Erythroblast (primary cell): ENCODE results near the gene ANKRD34A.

Experiments
- DNase-seq, 2 experiments: peaks; one replicate each; lab custom pipeline; 2025; lab: John Stamatoyannopoulos, UW
- GATA1 ChIP-seq: IDR thresholded peaks from 2 replicates; pipeline ENCODE4 v1.6.1; 2011; ENCODE audit warnings: low read depth, mild to moderate bottlenecking, control low read depth, low read length, moderate library complexity
- POLR2A ChIP-seq: IDR thresholded peaks from 2 replicates; pipeline ENCODE4 v1.6.1; 2011; ENCODE audit warnings: mild to moderate bottlenecking, low read length

The ANKRD34A gene

GRCh38 chr1:145995148-145995881 lies 30.9 kb upstream of the ANKRD34A start:
- peak; percentile 36 to 66 for DNase-seq
- TF ChIP-seq GATA1 (no peak), POLR2A (no peak)

DNA sequence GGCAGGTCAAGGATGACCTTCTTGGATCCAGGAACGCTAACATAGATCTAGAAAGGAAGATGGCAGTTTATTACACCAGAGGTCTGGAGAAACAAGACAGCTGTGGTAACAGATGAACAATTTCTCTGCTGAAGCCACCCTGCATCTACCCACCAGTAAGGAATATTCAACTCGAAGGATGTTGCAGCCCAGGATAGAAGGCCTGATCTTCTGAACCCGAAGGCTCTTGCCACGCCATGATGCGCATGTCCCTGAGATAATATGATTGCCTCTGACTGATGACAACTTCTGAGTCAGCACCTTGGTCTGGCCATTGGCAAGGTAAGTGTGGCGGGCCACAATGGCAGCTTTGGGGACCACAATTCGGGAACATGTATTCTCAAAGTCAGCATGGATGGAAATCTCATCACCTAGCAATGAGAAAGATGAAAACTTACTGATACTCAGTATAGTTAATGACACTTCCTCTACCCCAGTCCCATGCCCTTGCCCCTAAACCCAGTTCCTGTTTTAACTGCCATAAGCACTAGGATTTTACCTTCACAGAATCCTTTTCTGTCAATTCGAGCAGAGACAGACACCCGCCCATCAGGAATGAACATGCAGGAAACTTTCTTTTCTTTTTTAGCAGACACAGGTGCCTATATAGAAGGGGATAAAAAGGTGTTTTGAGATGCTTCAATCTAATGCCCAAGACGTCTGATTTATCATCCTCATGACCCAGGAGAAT lies 30.2 kb upstream of the ANKRD34A start:
- TF ChIP-seq POLR2A: peak; percentile 67
- TF ChIP-seq GATA1: no peak
- DNase-seq: peak; percentile 53 to 75

- DNase-seq: peak in 1 of 2 experiments; percentile 35
Measured at GRCh38 chr1:145993618-145994390, 29.4 kb upstream of the ANKRD34A start.

DNA sequence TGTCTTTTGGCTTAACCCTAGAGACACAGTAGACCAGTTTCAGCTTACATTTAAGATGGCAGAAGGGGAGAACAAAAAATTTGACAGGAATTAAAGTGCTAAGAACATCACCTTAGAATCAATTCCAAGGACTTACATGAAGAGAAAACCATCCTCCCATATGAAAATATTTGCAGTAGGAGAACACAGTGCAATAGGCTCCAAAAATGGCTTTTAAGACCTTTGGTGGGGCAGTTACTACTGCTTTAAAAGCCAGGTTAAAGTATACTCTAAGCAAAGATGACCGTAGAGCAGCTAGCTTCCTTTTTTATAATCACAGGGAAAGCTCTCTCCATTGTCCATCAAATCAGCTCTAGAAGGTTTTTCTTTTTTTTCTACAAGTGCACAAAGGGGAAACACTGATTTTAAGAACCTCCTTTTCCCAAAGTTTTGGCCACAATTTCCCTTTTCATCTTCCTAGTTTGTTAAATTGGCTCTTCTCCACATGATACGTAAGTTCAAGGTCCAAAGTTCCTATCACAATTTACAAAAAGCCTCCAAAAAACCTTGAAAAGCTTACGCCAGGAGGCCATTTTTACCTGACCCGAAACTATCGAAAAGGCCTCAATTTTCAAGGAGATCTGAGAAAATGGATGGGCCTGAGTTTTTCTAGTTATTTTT lies 28.7 kb upstream of the ANKRD34A start:
- DNase-seq: no peak
- no peak for TF ChIP-seq POLR2A
- no peak for TF ChIP-seq GATA1

More at GRCh38 chr1:145993618-145994390, 29.4 kb upstream of the ANKRD34A start:
- no peak for TF ChIP-seq GATA1
- TF ChIP-seq POLR2A: no peak

DNA sequence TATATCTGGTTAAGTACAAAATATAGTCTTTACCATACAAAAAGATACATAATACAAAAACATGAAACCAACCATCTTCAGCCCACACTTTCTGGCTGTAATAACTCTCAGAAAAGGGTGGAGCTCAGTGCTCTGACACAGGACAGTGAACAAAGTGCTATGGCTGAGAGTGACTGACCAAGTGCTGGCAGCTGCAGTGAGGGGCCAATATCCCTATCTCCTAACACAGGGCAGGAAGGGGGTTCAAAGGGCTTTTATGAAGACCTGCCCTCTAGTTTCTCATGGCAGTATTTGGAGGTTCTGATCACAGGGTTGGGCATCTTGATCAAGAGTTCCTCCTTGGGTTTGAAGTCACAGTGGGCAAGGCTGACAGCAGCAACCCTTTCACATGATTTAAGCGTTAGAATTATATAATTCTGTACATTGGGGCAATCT lies 28.1 kb upstream of the ANKRD34A start:
- no peak for TF ChIP-seq GATA1
- TF ChIP-seq POLR2A: peak; percentile 23
- peak in 1 of 2 experiments; percentile 29 for DNase-seq

DNA sequence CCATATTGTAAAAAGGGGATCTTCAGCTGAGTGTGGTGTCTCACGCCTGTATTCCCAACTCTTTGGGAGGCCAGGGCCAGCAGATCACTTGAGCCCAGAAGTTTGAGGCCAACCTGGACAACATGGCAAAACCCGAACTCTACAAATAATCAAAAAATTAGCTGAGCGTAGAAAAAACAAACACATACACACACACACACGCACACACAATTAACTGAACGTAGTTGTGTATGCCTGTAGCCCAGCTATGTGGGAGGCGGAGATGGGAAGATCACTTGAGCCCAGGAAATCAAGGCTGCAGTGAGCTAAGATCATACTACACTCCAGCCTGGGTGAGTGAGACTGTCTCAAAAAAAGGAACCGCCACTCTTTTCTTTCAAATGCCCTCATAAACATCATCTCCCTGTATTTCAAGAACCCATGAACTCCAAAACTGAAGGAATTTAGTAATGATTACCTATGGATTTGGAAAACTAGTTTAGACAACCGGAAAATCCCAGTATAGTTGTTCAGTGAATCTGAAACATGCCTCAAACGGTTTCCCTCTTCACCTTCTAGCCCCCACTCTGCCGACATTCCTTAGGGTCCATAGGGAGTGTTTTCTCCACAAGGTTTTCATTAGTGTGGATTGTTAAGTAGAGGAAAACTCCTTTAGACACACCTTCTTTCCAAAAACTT lies 27.5 kb upstream of the ANKRD34A start:
- no peak for DNase-seq
- TF ChIP-seq GATA1 (no peak), POLR2A (peak; percentile 82)

DNA sequence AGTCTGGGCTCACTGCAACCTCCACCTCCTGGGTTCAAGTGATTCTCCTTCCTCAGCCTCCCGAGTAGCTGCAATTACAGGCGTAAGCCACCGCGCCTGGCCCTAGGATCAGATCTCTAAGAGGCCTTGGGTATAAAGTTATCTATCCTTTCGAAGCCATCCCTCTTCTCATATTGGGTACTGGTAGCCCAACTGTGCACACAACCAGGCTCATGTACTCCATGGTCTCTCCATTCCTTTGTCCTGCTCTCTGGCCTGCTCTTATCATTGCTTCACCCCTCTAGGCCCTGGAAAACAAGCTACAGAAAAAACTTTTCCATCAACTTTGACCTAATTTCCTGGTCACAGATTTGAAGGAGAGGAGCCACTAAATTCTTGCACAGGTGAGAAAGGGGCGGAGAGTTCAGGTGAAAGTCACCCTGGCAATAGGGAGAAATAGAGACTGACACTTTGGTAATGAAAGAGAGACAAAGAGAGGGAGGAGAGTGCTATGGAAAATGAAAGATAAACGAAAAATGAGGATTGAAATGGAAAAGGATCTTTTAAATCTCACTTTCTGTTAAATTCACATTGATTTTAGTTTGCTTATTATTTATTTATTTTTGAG lies 26.0 kb upstream of the ANKRD34A start:
- peak; percentile 17 to 25 for DNase-seq
- no peak for TF ChIP-seq POLR2A
- TF ChIP-seq GATA1: no peak

GRCh38 chr1:145988773-145989172 lies 24.4 kb upstream of the ANKRD34A start:
- TF ChIP-seq GATA1: no peak
- no peak for TF ChIP-seq POLR2A
- DNase-seq: no peak

DNA sequence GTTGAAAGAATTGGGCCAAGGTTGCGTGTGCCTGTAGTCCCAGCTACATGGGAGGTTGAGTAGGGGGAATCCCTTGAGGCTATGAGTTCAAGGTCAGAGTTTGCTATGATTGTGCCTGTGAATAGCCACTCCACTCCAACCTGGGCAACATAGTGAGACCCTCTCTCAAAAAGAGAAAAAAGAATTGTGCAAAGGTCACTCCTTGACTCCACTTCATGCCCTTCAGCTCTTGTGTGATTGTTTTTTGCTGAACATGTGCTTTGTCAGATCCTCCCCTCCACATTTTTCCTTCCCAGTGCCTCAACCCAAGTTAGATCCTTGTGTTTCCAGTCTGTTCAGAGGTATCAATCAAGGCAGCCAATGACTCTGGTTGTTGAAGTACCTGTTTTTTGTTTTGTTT lies 23.6 kb upstream of the ANKRD34A start:
- no peak for DNase-seq
- no peak for TF ChIP-seq POLR2A
- TF ChIP-seq GATA1: no peak

DNA sequence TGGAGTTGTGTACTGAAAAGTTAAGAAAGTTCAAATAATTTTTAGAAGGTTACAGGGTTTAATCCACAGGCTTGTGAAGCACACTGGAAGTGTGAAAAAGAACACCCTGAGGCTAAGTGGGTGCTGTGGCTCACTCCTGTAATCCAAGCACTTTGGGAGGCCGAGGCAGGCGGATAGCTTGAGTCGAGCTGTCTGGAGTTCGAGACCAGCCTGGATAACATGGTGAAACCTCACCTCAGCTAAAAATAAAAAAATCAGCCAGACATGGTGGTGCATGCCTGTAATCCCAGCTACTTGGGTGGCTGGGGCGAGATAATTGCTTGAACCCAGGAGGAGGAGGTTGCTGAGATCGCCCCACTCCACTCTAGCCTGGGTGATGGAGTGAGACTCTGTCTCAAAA lies 22.2 kb upstream of the ANKRD34A start:
- no peak for DNase-seq
- TF ChIP-seq POLR2A (no peak), GATA1 (no peak)

DNA sequence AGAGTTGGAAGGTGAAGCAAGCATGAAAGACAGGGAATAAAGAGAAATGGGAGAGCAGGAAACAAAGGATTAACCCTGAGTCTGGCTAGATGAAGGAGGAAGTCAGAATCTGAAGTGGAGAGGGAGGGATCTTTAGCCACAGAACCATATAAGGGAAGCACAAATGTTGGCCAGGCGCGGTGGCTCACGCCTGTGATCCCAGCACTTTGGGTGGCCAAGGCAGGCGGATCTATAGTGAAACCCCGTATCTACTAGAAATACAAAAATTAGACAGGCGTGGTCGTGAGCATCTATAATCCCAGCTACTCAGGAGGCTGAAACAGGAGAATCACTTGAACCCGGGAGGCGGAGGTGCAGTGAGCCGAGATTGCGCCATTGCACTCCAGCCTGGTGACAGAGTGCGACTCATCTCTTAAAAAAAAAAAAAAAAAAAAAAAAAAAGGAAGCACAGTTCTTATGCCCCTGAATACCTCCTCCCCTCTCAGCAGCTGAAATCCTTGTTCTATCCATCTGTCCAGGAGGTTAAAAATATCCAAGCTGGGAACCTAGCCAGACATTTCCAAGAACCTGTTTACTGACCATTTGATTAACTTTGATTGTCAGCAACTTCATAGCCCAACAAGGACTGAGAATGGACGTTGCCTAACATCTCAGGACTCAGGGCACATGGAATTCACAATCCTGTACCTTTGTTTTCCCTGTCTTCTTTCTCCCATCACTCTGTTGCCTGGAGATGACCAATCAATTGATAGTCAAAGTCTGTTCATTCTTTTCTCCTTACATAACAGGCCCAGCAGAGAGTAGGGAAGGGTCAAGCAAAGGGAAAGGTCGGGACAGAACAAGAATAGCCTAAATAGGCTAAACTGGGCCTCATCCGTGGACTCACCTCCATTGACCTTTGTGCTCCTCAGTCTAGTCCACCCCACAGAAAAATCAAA lies 21.4 kb upstream of the ANKRD34A start:
- DNase-seq: peak in 1 of 2 experiments; percentile 54
- TF ChIP-seq GATA1 (no peak), POLR2A (no peak)
